T1000 (cell line): Measurements from ENCODE around the gene LRRC61.

ENCODE experiments used
- DNase-seq: peaks from one replicate; lab custom pipeline; 2025; ENCODE audit warnings: mixed read lengths; lab: John Stamatoyannopoulos, UW

LRRC61 gene

DNA sequence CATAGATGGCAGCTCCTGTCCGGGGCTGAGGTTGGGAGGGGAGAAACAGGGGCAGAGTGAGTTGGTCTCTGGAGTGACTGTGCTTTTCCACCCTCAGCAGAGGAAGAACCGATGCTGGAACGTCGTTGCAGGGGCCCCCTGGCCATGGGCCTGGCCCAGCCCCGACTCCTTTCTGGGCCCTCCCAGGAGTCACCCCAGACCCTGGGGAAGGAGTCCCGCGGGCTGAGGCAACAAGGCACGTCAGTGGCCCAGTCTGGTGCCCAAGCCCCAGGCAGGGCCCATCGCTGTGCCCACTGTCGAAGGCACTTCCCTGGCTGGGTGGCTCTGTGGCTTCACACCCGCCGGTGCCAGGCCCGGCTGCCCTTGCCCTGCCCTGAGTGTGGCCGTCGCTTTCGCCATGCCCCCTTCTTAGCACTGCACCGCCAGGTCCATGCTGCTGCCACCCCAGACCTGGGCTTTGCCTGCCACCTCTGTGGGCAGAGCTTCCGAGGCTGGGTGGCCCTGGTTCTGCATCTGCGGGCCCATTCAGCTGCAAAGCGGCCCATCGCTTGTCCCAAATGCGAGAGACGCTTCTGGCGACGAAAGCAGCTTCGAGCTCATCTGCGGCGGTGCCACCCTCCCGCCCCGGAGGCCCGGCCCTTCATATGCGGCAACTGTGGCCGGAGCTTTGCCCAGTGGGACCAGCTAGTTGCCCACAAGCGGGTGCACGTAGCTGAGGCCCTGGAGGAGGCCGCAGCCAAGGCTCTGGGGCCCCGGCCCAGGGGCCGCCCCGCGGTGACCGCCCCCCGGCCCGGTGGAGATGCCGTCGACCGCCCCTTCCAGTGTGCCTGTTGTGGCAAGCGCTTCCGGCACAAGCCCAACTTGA lies 48.2 kb downstream of the LRRC61 start:
- DNase-seq = no peak

GRCh38 chr7:150371996-150372270 lies 48.8 kb downstream of the LRRC61 start:
- DNase-seq = no peak

DNA sequence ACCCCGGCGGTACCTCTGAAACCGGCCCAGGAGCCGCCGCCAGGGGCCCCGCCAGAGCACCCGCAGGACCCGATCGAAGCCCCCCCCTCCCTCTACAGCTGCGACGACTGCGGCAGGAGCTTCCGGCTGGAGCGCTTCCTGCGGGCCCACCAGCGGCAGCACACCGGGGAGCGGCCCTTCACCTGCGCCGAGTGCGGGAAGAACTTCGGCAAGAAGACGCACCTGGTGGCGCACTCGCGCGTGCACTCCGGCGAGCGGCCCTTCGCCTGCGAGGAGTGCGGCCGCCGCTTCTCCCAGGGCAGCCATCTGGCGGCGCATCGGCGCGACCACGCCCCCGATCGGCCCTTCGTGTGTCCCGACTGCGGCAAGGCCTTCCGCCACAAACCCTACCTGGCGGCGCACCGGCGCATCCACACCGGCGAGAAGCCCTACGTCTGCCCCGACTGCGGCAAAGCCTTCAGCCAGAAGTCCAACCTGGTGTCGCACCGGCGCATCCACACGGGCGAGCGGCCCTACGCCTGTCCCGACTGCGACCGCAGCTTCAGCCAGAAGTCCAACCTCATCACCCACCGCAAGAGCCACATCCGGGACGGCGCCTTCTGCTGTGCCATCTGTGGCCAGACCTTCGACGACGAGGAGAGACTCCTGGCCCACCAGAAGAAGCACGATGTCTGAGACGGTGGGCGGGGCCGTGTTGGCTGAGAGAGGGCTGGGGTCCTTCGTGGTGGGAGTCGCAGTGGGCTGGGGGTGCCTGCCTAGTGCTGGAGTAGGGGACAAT lies 49.3 kb downstream of the LRRC61 start:
- no peak for DNase-seq

GRCh38 chr7:150373049-150373801 lies 50.1 kb downstream of the LRRC61 start:
- DNase-seq = no peak

DNA sequence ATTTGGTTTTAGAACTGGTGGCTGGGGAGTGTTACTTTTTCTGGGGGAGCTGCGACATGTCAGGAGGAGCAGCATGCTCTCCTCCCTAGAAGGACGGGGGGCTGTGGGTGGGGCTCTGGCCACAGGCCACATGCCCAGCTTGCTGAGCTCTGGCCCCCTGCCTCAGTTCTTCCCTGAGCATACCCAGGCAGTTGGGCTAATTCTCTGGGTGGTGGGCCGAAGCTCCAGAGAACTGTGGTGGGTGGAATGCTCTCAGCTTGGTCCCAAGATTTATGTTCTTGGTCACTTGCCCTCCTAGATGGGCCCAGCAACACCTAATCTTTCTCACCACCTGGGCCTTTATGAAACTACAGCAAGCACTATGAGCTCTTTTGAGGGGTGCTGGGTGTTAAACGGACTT lies 50.9 kb downstream of the LRRC61 start:
- DNase-seq = no peak

DNA sequence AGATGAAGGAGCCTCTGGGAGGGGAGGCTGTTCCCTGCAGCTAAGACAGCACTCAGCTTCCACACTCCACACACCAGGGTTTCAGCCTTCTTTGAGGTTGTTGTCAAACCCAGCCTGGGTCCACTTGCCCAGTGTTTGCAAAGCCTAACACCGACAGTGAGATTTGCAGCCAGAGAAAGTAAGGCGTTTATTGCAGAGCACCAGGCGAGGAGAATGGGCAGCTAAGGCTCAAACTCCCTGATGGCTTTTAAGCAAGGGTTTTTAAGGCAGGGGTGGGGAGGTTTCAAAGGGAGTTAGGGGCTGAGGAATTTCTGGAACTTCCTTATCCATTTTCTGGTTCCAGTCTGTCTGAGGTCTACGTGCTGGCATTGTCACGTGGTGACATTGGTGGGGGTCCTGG lies 51.3 kb downstream of the LRRC61 start:
- DNase-seq = no peak

- DNase-seq = no peak
Observed at GRCh38 chr7:150375662-150376521, 52.7 kb downstream of the LRRC61 start.

GRCh38 chr7:150376560-150376959 lies 53.4 kb downstream of the LRRC61 start:
- no peak for DNase-seq

DNA sequence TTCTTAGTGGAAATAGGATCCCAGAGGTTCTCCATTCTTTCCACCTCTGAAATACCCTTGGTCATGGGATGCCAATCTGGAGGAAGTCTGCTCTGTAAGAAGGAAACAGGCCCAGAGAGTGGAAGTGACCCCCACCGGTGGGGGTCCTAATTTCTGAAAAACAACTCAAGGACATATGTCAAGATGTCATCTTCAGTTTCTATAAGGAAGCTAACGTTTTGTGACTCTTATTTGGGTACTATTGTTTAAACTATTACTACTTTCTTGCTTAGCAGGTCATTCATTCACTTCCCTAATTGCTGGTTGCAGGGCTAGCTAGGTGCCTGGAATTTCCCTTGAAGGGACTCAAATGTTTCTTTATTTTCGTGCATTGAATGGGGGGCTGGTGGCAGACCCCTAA lies 54.0 kb downstream of the LRRC61 start:
- DNase-seq = no peak

- DNase-seq = no peak
Observed at GRCh38 chr7:150377635-150378034, 54.5 kb downstream of the LRRC61 start.

GRCh38 chr7:150378115-150378852 lies 55.1 kb downstream of the LRRC61 start:
- DNase-seq = no peak

DNA sequence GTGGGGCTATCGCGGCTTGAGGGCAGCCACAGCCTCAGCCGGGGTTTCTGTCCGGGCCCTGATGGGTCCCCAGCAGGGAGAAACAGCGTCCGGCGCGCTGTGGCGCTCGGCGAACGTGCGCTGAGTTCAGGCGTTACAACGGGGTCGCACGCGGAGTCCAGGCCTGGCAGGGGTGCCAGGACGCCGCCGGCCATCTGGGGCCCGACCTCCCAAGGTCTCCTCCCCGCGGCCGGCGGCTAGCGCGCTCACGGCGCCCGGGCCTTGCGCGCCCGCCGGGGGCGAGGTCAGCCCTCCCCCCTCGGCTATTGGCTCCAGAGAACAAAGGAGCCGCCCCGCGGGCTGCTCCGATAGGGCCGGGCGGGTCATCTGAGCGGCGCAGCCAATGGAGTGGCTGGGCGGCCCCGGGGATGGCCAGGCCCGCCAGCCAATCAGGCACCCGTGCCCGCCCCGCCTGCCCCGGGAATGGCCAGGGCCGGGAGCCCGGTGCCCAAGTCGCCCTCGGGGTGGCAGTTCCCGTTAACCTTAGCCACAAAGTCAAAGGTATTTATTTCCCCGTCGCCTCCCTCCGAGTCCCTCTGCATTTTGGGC lies 55.8 kb downstream of the LRRC61 start, which contains the start of gene ZNF775:
Gene ZNF775 (plus strand): TSS at position 478 of the 588 bp plus-strand sequence. CDS start 9,141 bp downstream, outside the sequence.
- DNase-seq = peak; percentile 86

GRCh38 chr7:150379441-150380379 lies 56.6 kb downstream of the LRRC61 start:
- no peak for DNase-seq

- no peak for DNase-seq
Observed at GRCh38 chr7:150380463-150380862, 57.3 kb downstream of the LRRC61 start.

- DNase-seq = no peak
Observed at GRCh38 chr7:150381096-150381495, 57.9 kb downstream of the LRRC61 start.

DNA sequence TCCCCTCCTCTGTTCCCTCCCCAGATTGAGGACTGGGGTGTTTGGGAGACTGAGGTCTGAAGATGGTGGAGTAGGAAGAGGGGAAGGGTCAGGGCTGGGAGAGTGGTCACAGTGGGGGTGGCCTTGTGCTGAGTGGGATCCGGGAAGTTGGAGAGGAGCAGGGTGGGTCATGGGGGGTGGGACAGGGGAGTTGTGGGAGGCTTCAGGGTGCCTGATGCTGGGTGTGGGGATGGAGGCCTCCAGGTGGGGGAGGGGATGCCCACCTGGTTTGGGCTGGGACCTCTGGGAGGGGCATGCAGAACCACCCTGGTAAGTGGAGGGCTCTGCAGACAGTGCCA lies 58.6 kb downstream of the LRRC61 start:
- DNase-seq = no peak

GRCh38 chr7:150382123-150382843 lies 59.1 kb downstream of the LRRC61 start:
- no peak for DNase-seq

GRCh38 chr7:150382844-150383225 lies 59.7 kb downstream of the LRRC61 start:
- no peak for DNase-seq
